HG03378 (cell line): ENCODE measurements around the gene SLC17A8.
"Not testable (repeated sequence)": the region's sequence is repeated elsewhere in the genome, so short reads cannot be mapped to it uniquely, and the experiment has no call there.

Experiments used
- ATAC-seq: cut with Tn5 transposase; IDR thresholded peaks from one replicate; pipeline ENCODE4 v1.9.1; 2021; ENCODE audit warnings: mild to moderate bottlenecking, moderate library complexity; ENCODE audit not compliant: unreplicated experiment

Gene SLC17A8

GRCh38 chr12:100422646-100423045 lies 65.8 kb downstream of the SLC17A8 start:
- ATAC-seq, result no peak

GRCh38 chr12:100426145-100426544 lies 69.3 kb downstream of the SLC17A8 start:
- ATAC-seq, result no peak

DNA sequence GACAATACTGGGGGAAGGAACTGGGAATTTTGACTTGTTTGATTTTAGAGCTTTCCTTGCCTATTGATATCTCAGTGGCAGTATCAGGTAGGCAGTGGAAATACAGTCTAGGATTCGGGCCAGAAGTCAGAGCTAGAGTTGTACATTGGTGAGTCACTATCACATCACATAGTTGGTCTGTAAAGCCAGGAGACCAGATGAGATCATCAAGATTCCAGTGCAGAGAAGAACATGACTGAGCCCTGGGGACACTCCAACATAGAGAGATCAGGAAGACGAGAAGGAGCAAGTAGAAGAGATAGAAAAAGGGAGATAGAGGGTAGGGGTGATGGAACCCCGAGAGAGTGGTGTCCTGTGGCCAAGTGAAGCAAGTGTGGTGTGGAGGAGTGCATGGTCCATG lies 70.2 kb downstream of the SLC17A8 start:
- no peak for ATAC-seq

DNA sequence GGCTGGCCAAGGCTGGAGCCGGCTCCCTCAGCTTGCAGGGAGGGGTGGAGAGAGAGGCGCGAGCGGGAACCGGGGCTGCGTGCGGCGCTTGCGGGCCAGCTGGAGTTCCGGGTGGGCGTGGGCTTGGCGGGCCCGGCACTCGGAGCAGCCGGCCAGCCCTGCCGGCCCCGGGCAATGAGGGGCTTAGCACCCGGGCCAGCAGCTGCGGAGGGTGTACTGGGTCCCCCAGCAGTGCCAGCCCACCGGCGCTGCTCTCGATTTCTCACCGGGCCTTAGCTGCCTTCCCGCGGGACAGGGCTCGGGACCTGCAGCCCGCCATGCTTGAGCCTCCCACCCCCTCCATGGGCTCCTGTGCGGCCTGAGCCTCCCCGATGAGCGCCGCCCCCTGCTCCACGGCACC lies 73.4 kb downstream of the SLC17A8 start:
- not testable (repeated sequence) for ATAC-seq

- ATAC-seq, result no peak
Observed at GRCh38 chr12:100433701-100434100, 76.8 kb downstream of the SLC17A8 start.

DNA sequence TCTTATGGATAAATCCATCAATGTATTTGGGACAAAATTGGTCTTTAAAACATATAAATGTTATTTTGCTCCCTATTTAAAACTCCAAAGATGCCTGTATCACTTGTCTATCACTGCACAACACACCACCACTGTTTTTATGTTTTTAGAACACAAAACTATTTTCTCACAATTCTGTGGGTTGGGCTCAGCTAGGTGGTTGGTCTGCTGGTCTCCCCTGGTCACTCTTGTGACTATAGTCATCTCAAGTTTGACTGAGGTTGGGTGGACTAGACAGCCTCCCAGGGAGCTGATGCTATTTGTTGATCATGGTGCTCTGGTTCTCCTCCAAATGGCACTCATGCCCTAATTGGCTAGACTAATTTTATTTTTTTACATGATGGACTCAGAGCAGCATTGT lies 77.3 kb downstream of the SLC17A8 start:
- ATAC-seq, result no peak

DNA sequence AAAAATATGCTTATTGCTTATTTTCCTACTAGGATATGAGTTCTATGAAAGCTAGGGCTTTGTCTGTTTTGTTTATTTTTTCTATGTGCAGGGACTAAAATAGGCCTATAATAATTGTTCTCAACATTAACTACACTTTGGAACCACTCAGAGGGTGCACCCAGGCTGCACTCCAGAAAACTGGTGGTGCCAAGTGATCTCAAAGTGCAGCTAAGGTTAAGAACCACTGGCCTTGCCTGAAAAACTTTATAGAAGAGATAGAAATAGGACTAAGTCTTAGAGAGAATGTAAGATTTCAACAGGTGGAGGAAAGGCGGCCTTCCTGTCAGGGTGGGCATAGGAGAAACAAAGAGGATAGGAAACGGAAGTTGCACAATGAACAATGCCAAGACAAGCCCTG lies 79.1 kb downstream of the SLC17A8 start:
- no peak for ATAC-seq

GRCh38 chr12:100437038-100437841 lies 80.4 kb downstream of the SLC17A8 start:
- no peak for ATAC-seq

DNA sequence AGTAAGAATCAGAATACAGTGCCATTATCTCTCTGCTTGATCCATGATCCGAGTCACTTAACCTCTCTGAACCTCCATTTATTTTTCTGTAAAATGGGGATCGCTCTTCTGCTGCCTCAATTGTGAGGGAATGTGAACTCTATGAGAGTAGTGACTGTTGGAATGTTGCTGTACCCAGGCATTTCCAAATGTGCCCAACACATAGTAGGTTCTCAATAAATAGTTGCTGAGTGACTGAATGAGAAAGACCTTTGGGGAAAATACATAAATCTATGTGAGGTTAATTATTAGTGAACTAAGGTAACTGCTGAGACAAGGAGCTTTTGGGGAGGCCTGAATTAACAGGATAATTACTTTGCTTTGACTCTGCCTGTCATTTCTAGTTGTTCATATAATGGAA lies 82.9 kb downstream of the SLC17A8 start:
- ATAC-seq, result no peak

GRCh38 chr12:100442403-100442802 lies 85.5 kb downstream of the SLC17A8 start:
- ATAC-seq, result no peak

GRCh38 chr12:100443434-100443833 lies 86.6 kb downstream of the SLC17A8 start:
- ATAC-seq, result no peak

- ATAC-seq, result no peak
Observed at GRCh38 chr12:100445081-100445481, 88.2 kb downstream of the SLC17A8 start.

GRCh38 chr12:100447381-100447780 lies 90.5 kb downstream of the SLC17A8 start:
- no peak for ATAC-seq

GRCh38 chr12:100448656-100449055 lies 91.8 kb downstream of the SLC17A8 start:
- no peak for ATAC-seq

GRCh38 chr12:100450735-100451134 lies 93.9 kb downstream of the SLC17A8 start:
- ATAC-seq, result no peak

- ATAC-seq, result no peak
Observed at GRCh38 chr12:100453951-100454350, 97.1 kb downstream of the SLC17A8 start.

DNA sequence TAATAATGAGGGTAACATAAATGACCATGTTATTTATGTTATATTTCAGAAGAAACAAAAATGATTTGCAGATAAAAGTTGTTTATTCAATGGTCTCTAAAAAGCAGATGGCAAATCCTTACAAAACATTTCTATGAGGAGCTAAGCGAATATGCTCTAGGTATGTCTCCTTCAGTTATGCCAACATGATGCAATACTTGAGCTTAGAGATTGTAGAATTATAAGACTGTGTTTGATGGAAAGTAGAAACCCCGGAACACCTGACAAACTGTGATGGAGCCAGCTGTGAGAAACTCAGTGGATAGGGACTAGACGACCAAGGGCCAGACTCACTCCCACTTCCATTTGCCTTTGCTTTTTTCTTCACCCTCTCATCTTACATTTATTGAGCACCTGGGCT lies 99.0 kb downstream of the SLC17A8 start:
- no peak for ATAC-seq

GRCh38 chr12:100458191-100458590 lies 101.3 kb downstream of the SLC17A8 start:
- ATAC-seq, result no peak

- no peak for ATAC-seq
Observed at GRCh38 chr12:100460702-100461101, 103.8 kb downstream of the SLC17A8 start.

- no peak for ATAC-seq
Observed at GRCh38 chr12:100461330-100461973, 104.6 kb downstream of the SLC17A8 start.

- ATAC-seq, result no peak
Observed at GRCh38 chr12:100463661-100464060, 106.8 kb downstream of the SLC17A8 start.

GRCh38 chr12:100464529-100464928 lies 107.7 kb downstream of the SLC17A8 start:
- ATAC-seq, result no peak
